GM12878 (cell line): ENCODE results near the gene SHANK3. TPM values are rescaled to one million over a fixed set of nuclear protein-coding genes. Genes with fewer than 3 reads are reported as not detected.

Source experiments
- ATAC-seq: fragments of 200-7000 bp; cut with Tn5 transposase; 3 replicates; pipeline ENCODE4 v1.9.1; 2020; ENCODE audit warnings: mild to moderate bottlenecking, moderate library complexity
- BruUV-seq: library from RNA; stranded (reverse); fragments of 400-500 nt; replicated peaks from 2 replicates; lab custom pipeline; 2021; lab: Mats Ljungman, UMichigan
- CTCF ChIA-PET: fragments of 300-600 bp; sonication (Branson Sonifier 250); formaldehyde crosslinking; extraction: SDS; loops from one replicate; lab custom pipeline; 2021; ENCODE audit warnings: inconsistent platforms; lab: Yijun Ruan, JAX
- POLR2A ChIA-PET: fragments of 350-600 bp; formaldehyde crosslinking; extraction: SDS; loops from one replicate; lab custom pipeline; 2021; ENCODE audit warnings: inconsistent platforms; lab: Charles Lee
- RAD21 ChIA-PET: fragments of 300-600 bp; sonication (Branson Sonifier 250); formaldehyde crosslinking; loops from one replicate; lab custom pipeline; 2023; ENCODE audit warnings: antibody characterized with exemption; ENCODE audit not compliant: unreplicated experiment; lab: Charles Lee
- SMC1A ChIA-PET: fragments of 300-600 bp; sonication (Branson Sonifier 250); formaldehyde crosslinking; loops from one replicate; lab custom pipeline; 2023; ENCODE audit not compliant: unreplicated experiment, uncharacterized antibody; lab: Charles Lee
- DNase-seq: peaks from one replicate; pipeline ENCODE4 v3.0.0-alpha.2; 2011; ENCODE audit warnings: low read depth, low spot score
- FAIRE-seq: peaks from 3 replicates; lab custom pipeline; 2011; peaks lifted over from hg19 to GRCh38; lab: Jason Lieb, UNC
- H2AFZ ChIP-seq: 2 replicates; pipeline ENCODE4 v1.6.0; 2011; ENCODE audit warnings: low read depth, low read length, control low read depth; ENCODE audit not compliant: control insufficient read depth
- H3K27ac ChIP-seq: 2 replicates; pipeline ENCODE4 v1.5.1; 2011; ENCODE audit warnings: control low read depth; ENCODE audit not compliant: control insufficient read depth, insufficient read depth
- H3K27me3 ChIP-seq, 2 experiments: replicated peaks in 1 of 2; 2 replicates each; pipeline versions ENCODE4 v1.6.0 to v1.6.1; 2011; ENCODE audit warnings: low read length in 1 of 2; ENCODE audit not compliant: control insufficient read depth in 2 of 2, insufficient read depth in 2 of 2
- H3K36me3 ChIP-seq, 2 experiments: 2 replicates each; pipeline ENCODE4 v1.5.1; 2011; ENCODE audit warnings: low read length in 1 of 2; ENCODE audit not compliant: control insufficient read depth in 2 of 2, insufficient read depth in 2 of 2
- H3K4me1 ChIP-seq: 2 replicates; pipeline ENCODE4 v1.6.1; 2011; ENCODE audit warnings: mild to moderate bottlenecking, low read length, moderate library complexity, mixed read lengths; ENCODE audit not compliant: control insufficient read depth, insufficient read depth
- H3K4me2 ChIP-seq: 2 replicates; pipeline ENCODE4 v1.6.0; 2011; ENCODE audit warnings: control low read depth; ENCODE audit not compliant: control insufficient read depth, insufficient read depth
- H3K4me3 ChIP-seq: fragments of 200-600 bp; sonication (generic); 2 replicates; pipeline ENCODE4 v1.5.1; 2016
- H3K79me2 ChIP-seq: 2 replicates; pipeline ENCODE4 v1.6.0; 2011; ENCODE audit warnings: low read length; ENCODE audit not compliant: control insufficient read depth, insufficient read depth
- H3K9ac ChIP-seq: 2 replicates; pipeline ENCODE4 v1.8.0; 2011; ENCODE audit warnings: low read length, control low read depth, mixed read lengths; ENCODE audit not compliant: control insufficient read depth, insufficient read depth
- H3K9me3 ChIP-seq: replicated peaks from 3 replicates; pipeline ENCODE4 v1.5.1; 2011; ENCODE audit warnings: mild to moderate bottlenecking, low read length; ENCODE audit not compliant: control insufficient read depth, insufficient read depth
- H4K20me1 ChIP-seq: 2 replicates; pipeline ENCODE4 v1.6.0; 2011; ENCODE audit not compliant: control insufficient read depth, insufficient read depth
- BCL11A ChIP-seq: IDR thresholded peaks from 2 replicates; pipeline ENCODE4 v1.6.1; 2011; ENCODE audit warnings: low read depth, low read length
- CHD1 ChIP-seq: IDR thresholded peaks from 2 replicates; pipeline ENCODE4 v1.6.1; 2012; ENCODE audit warnings: low read depth, low read length, improper control_type of control experiment
- CHD4 ChIP-seq: fragments of 200-600 bp; sonication (generic); IDR thresholded peaks from 2 replicates; pipeline ENCODE4 v1.6.1; 2016; ENCODE audit warnings: mild to moderate bottlenecking
- DPF2 ChIP-seq: fragments of 450-650 bp; IDR thresholded peaks from 2 replicates; pipeline ENCODE4 v1.6.1; 2017; ENCODE audit warnings: mild to moderate bottlenecking
- EGR1 ChIP-seq, 2 experiments: IDR thresholded peaks; 1 replicate in 1 of 2; 2 replicates in 1 of 2; pipeline ENCODE4 v1.6.1; 2011 to 2012; ENCODE audit warnings: low read depth in 2 of 2, low read length in 2 of 2, borderline replicate concordance in 1 of 2, mild to moderate bottlenecking in 1 of 2, moderate library complexity in 1 of 2
- HDAC6 ChIP-seq: fragments of 200-600 bp; sonication (generic); IDR thresholded peaks from one replicate; pipeline ENCODE4 v1.8.0; 2017; ENCODE audit warnings: antibody characterized with exemption; ENCODE audit not compliant: unreplicated experiment
- IKZF2 ChIP-seq, 2 experiments: fragments of 450-650 bp; IDR thresholded peaks; 2 replicates each; pipeline ENCODE4 v1.6.1; 2017; ENCODE audit warnings: mild to moderate bottlenecking in 2 of 2, moderate library complexity in 2 of 2
- JUNB ChIP-seq: IDR thresholded peaks from 2 replicates; pipeline ENCODE4 v1.6.1; 2016; ENCODE audit warnings: antibody characterized with exemption, mild to moderate bottlenecking
- NR2C1 ChIP-seq: fragments of 450-650 bp; IDR thresholded peaks from 2 replicates; pipeline ENCODE4 v1.6.1; 2017; ENCODE audit warnings: antibody characterized with exemption, mild to moderate bottlenecking, moderate library complexity
- NR2F1 ChIP-seq: fragments of 450-650 bp; conservative IDR thresholded peaks from 2 replicates; pipeline ENCODE4 v1.6.1; 2017; ENCODE audit warnings: mild to moderate bottlenecking
- NRF1 ChIP-seq: conservative IDR thresholded peaks from 2 replicates; pipeline ENCODE4 v1.6.1; 2011; ENCODE audit warnings: mild to moderate bottlenecking, low read depth, low read length, improper control_type of control experiment
- POU2F2 ChIP-seq: IDR thresholded peaks from 3 replicates; pipeline ENCODE4 v1.6.1; 2011; ENCODE audit warnings: low read depth, mild to moderate bottlenecking, low read length, borderline replicate concordance
- SRF ChIP-seq, 2 experiments: IDR thresholded peaks; 2 replicates each; pipeline ENCODE4 v1.6.1; 2011; ENCODE audit warnings: low read depth in 2 of 2, low read length in 2 of 2, mild to moderate bottlenecking in 1 of 2, moderate library complexity in 1 of 2
- SUPT20H ChIP-seq: IDR thresholded peaks from 2 replicates; pipeline ENCODE4 v1.6.1; 2011; ENCODE audit warnings: low read depth, mild to moderate bottlenecking, low read length, moderate library complexity, borderline replicate concordance; ENCODE audit not compliant: control insufficient read depth
- YY1 ChIP-seq: IDR thresholded peaks from 2 replicates; pipeline ENCODE4 v1.6.1; 2011; ENCODE audit warnings: low read depth, mild to moderate bottlenecking, low read length
- WGBS: methylation state at CpG from one replicate; pipeline ENCODE4 v1.1.6; 2016; ENCODE audit warnings: low lambda C conversion rate; ENCODE audit not compliant: insufficient replicate concordance, insufficient coverage; ENCODE audit errors: missing lambda C conversion rate; 5-methylcytosine and 5-hydroxymethylcytosine counted together
- in situ Hi-C: fragments of 300-500 bp; cut with MboI; formaldehyde crosslinking; loops from 9 replicates; pipeline ENCODE4 v1.14.3; 2018; ENCODE audit warnings: mixed read lengths
- intact Hi-C: fragments of 100-400 bp; cut with micrococcal nuclease; formaldehyde crosslinking; loops from one replicate; pipeline ENCODE4 v1.14.2; 2022; ENCODE audit not compliant: unreplicated experiment
- polyA plus RNA-seq, 11 experiments: library from polyadenylated mRNA; depleted of rRNA in 4 of 11; unstranded in 6 of 11; stranded (reverse) in 5 of 11; fragments of >200 nt; fragmentation: Nextera tagmentation in 4 of 11; fragmentation: Illumina TruSeq in 1 of 11; extraction: Ambion mirVana in 4 of 11; extraction: Trizol in 1 of 11; gene quantifications; 1 replicate in 1 of 11; 2 replicates in 10 of 11; pipeline versions ENCODE4 v1.2.1 to v1.2.3, GENCODE V29; 2011 to 2016; ENCODE audit warnings: inconsistent platforms in 2 of 11, missing spikeins in 2 of 11, low read depth in 1 of 11
- total RNA-seq, 4 experiments: library from RNA; depleted of rRNA in 3 of 4; stranded (reverse); fragments of >200 nt in 3 of 4; fragmentation: Illumina TruSeq in 1 of 4; extraction: Trizol in 1 of 4; gene quantifications; 2 replicates each; pipeline versions ENCODE4 v1.2.1 to v1.2.3, GENCODE V29; 2013 to 2021
- TF ChIP-seq, protein P1 (sequence below): IDR thresholded peaks from 2 replicates; pipeline ENCODE4 v1.6.1; 2011; ENCODE audit warnings: low read depth, mild to moderate bottlenecking, low read length, moderate library complexity, borderline replicate concordance; ENCODE audit errors: extremely low read depth
- TF ChIP-seq, protein P2 (sequence below): fragments of 450-650 bp; IDR thresholded peaks from 2 replicates; pipeline ENCODE4 v1.6.1; 2018; ENCODE audit warnings: borderline replicate concordance, mild to moderate bottlenecking; ENCODE audit not compliant: partially characterized antibody

SHANK3 gene
- total and polyA plus RNA-seq, 10 of the 15 experiments (the other 5 are each of a cell fraction or from before 2014, with no cell fraction given): under 0.01 to 0.10 (median 0.05) TPM; not detected in 6

DNA sequence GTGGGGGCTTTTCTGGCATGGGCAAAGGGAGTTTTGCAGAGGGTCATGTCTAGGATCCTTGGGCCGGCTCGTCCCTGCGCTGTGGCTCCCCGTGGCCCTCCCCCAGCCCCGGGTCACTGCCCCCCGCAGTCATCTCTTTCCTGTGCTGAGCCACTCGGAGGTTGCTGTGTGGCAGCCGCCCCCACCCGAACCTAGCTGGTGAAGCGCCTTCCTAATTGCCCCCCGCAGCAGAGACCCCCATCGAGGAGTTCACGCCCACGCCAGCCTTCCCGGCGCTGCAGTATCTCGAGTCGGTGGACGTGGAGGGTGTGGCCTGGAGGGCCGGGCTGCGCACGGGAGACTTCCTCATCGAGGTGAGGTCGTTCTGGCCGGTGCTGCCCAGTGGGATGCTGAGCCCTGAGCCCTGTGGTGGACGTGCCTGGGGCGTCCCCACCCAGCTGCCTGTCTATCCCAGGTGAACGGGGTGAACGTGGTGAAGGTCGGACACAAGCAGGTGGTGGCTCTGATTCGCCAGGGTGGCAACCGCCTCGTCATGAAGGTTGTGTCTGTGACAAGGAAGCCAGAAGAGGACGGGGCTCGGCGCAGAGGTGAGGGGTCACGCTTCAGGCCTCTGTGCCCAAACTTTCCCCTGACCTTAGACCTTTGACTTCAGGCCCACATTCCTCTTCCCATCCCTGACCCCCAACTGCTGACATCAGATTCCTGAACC is 32.0 kb downstream of the SHANK3 start:
- H3K27ac ChIP-seq: no peak overlapping the region
- H3K4me2 ChIP-seq: no peak overlapping the region
- no peaks in the 10 kb centered on the region for H3K36me3 ChIP-seq
- no peak overlapping the region for H2AFZ ChIP-seq
- TF ChIP-seq CHD4: no peak
- TF ChIP-seq POU2F2: no peak
- no peak for TF ChIP-seq IKZF2 (IDR thresholded peaks at IDR 0.05)
- TF ChIP-seq DPF2: no peak
- TF ChIP-seq, protein P1, sequence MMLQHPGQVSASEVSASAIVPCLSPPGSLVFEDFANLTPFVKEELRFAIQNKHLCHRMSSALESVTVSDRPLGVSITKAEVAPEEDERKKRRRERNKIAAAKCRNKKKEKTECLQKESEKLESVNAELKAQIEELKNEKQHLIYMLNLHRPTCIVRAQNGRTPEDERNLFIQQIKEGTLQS: no peak
- no peak for TF ChIP-seq CHD1
- TF ChIP-seq HDAC6: no peak
- FAIRE-seq (no peak), DNase-seq (no peak), ATAC-seq (no peak)
- H3K9me3 ChIP-seq: no peaks in the 10 kb centered on the region
- ChIA-PET SMC1A (no interaction called here), RAD21 (no interaction called here), POLR2A (no interaction called here), CTCF (no interaction called here)
- intact Hi-C loops: no loop called here
- H4K20me1 ChIP-seq: no peaks in the 10 kb centered on the region
- no TSS peak for BruUV-seq
- no peak overlapping the region for H3K4me3 ChIP-seq
- H3K9ac ChIP-seq: no peak overlapping the region
- in situ Hi-C loops: no loop called here
- no peaks in the 10 kb centered on the region for H3K4me1 ChIP-seq
- no peaks in the 10 kb centered on the region for H3K79me2 ChIP-seq
- H3K27me3 ChIP-seq: no peaks in the 10 kb centered on the region; a peak in 1 of 4 replicates
- WGBS: 51% methylated on average over 33 of the region's 37 CpGs

DNA sequence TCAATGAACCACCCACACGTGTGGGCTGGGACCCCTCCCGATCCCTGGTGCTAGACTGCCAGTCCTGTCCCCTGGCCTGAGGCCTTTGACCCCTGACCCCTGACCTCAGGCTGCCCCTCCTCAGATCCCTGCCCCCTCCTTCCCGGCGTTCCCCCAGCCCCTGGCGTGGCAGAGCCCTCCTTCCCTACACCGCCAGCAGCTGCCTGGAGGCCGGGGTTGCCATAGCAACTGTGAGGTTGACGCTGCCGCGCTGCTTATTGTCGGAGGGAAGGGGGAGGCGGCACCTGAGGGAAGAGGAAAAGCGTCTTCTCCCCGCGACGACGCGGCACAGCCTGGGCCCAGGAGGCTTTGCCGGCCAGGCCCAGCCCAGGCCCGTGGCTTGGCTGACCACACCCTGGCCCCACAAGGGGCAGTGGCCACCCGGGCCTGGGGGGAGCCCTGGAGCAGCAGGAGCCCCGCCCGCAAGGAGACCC is 32.6 kb downstream of the SHANK3 start:
- ChIA-PET SMC1A (no interaction called here), RAD21 (no interaction called here), POLR2A (no interaction called here), CTCF (no interaction called here)
- H4K20me1 ChIP-seq: no peaks in the 10 kb centered on the region
- no peaks in the 10 kb centered on the region for H3K4me1 ChIP-seq
- no peak overlapping the region for H2AFZ ChIP-seq
- H3K27me3 ChIP-seq: no peaks in the 10 kb centered on the region; a peak in 1 of 4 replicates
- no TSS peak for BruUV-seq
- no peak overlapping the region for H3K9ac ChIP-seq
- ATAC-seq: no peak
- intact Hi-C loops (no loop called here), in situ Hi-C loops (no loop called here)
- no peak for DNase-seq
- no peaks in the 10 kb centered on the region for H3K9me3 ChIP-seq
- 72% methylated on average over 20 of the region's 23 CpGs for WGBS
- H3K4me2 ChIP-seq: no peak overlapping the region
- no peaks in the 10 kb centered on the region for H3K79me2 ChIP-seq
- no peak for FAIRE-seq
- no peak overlapping the region for H3K4me3 ChIP-seq
- no peaks in the 10 kb centered on the region for H3K36me3 ChIP-seq
- H3K27ac ChIP-seq: no peak overlapping the region
- TF ChIP-seq NRF1 (no peak), YY1 (no peak), BCL11A (no peak), SUPT20H (no peak), NR2C1 (peak; percentile 69), EGR1 (IDR thresholded peaks at IDR 0.05; ENCODE audit: borderline replicate concordance in 1 of 2, low read depth in 2 of 2, low read length in 2 of 2) (no peak), SRF (IDR thresholded peaks at IDR 0.05; ENCODE audit: low read depth in 2 of 2, low read length in 2 of 2) (no peak), JUNB (no peak), NR2F1 (peak; percentile 54)
- TF ChIP-seq, protein P2, sequence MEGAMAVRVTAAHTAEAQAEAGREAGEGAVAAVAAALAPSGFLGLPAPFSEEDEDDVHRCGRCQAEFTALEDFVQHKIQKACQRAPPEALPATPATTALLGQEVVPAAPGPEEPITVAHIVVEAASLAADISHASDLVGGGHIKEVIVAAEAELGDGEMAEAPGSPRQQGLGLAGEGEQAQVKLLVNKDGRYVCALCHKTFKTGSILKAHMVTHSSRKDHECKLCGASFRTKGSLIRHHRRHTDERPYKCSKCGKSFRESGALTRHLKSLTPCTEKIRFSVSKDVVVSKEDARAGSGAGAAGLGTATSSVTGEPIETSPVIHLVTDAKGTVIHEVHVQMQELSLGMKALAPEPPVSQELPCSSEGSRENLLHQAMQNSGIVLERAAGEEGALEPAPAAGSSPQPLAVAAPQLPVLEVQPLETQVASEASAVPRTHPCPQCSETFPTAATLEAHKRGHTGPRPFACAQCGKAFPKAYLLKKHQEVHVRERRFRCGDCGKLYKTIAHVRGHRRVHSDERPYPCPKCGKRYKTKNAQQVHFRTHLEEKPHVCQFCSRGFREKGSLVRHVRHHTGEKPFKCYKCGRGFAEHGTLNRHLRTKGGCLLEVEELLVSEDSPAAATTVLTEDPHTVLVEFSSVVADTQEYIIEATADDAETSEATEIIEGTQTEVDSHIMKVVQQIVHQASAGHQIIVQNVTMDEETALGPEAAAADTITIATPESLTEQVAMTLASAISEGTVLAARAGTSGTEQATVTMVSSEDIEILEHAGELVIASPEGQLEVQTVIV: no peak
